Activated gamma-delta T cell treated with anti-CD3 and anti-CD28 coated beads, Interleukin-2, amount 50 U/mL, for 16 hours (primary cell): ENCODE measurements around the gene MN1.

Experiments
- DNase-seq: peaks from one replicate; pipeline ENCODE4 v3.0.0-alpha.2; 2020; ENCODE audit warnings: low read depth

The MN1 gene

DNA sequence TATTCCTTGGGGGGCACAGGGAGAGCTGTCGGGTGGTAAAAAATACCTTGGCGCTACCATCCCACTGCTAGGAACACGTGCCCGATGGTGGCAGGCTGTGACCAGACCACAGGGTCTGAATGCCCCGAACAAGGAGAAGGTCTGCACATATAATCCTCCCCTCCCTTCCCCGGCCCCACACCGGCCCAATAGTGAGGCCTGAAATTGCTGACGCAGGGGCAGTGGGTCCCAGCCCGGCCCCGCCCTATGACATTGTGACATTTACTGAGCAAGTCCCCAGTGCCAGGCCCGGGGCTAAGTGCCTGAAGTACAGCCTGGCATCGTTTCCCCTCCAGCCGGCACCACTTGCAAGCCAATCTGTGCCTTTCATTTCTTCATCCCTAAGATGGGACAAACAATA lies 19.5 kb downstream of the MN1 start:
- DNase-seq = no peak

DNA sequence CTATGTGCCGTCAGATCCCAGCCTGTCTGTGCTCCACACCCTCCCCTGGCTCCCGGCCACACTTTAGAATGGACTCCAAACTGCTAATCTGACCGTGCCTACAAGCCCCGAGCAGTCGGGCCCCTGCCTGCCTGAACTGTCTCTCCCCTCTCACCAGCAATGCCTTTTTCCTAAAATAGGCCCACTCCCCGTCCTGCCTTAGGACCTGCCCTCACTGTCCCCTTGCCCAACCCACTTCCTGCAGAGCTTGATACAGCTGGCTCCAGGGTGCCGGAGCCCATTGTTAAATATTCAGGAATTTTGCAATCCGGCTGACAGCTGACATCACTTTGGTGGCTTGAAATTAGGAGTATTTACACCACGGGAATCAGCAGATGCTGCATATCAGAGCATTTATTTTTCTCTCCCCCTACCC lies 21.4 kb downstream of the MN1 start:
- no peak for DNase-seq

DNA sequence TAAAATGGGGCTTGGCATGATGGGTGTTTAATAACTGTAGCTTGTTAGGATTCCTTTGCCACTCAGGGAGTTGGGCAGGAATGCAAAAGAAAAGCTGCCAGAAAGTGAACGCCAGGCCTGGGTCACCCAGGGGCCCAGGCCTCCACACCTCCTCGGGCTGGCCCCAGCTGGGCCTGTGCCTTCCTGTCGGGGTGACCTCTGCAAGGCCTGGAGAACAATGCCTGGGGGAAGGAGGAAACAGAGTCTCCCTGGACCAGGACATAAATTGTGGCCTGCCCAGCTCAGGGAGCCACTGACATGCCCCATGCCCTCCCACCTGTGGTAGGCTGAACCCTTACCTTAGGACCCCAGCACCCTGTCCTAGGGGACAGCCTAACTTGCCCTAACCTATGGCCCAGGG lies 21.9 kb downstream of the MN1 start:
- DNase-seq = no peak

DNA sequence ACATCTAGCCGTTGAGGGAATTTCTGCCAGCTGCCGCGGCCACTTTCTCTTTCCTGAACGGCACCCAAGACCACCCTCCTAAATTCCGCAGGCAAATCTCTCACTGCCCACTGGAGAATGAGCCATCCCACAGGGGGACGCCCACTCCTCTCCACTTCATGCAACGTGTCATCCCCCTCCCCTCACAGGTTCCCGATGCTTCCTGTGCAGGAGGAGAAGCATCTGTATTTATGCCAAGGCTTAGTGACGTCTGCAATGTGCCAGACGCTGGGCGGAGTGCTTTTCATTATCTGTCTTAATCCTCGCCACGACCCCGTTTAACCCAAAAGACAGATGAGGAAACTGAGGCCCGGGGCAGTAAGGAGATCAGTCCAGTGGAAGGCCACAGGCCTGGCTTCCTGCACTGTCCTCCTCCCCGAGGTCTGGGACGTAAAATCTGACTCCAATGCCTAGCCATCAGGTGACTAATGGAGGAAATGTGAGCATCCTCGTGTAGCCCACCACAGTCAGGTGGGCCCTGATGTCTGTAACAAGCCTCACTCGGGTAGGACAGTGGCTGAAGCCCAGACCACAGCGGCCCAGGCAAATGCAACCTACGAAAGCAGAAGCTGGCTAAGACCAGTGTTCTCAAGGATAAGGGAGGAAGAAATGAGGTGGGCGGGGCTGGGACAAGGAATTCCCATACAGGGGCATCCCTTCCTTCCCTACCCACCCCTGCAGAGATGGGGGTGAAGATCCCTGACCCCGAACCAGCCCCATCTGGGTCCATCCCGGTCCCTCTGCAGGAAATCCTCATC lies 23.1 kb downstream of the MN1 start:
- DNase-seq = no peak

DNA sequence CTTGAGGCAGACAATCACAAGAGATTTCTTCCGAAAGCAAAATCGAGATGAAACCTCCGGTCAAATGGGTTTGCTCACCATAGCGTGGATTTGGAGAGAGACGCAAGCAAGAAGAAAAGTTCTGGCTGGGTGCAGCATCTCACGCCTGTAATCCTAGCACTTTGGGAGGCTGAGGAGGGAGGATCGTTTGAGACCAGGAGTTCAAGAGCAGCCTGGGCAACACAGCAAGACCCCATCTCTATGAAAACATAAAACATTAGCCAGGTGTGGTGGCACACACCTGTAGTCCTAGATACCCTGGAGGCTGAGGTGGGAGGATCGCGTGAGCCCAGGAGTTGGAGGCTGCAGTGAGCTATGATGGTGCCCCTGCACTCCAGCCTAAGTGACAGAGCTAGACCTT lies 24.4 kb downstream of the MN1 start:
- DNase-seq = no peak

DNA sequence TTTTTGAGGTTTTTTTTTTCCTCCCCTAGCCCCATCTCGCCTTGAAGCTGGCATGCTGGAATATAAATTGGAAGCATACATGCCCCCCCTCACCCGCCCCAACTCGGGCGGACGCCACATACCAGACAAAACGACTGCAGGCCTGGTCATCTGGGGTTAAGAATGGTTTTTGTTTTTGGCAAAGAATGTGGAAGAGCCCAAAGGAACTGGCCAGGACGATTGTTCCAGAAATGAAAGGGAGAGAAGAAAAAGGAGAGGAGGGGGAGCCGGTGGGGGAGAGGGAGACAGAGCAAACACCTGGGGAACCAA lies 25.0 kb downstream of the MN1 start:
- no peak for DNase-seq

DNA sequence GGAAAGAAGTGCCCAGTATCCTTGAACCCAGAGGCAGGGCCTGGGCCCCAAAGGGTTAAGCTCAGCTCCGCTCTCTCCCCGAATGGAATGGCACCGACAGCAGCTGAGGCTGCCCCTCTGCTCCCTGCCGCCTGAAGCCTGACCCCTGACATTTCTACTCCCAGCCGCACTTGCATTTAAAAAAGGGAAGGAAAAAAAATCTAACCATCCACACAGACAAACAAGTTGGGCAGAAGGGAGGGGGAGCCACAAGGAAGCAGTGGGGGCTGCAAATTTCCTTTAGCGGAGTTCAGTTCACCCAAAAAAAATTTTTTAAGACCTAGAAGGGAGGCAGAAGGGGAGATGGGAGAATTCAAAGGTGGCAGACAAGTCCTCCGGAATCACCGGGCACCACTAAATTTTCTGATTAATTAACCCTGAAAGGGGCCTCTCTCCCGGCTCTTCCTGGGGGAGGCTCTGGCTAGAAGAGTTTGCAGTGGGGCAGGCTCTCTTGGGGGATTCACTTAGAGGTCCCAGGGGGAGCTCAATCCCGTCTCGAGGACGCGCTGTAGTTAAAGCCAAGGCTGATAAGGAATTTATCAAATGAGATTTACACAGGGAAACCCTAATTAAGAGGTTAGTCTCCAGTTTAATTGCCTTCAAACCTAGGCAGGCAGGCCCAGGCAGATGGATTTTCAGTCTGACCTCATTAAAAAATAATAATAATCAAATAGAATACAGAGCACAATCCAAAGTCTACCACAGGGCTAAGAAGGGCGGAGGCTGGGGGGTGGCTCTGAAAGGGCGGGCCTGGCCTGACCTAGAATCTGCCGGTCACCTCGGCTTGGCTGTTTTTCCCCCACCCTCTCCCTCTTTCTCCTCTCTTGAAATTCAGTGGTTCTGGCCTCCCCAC lies 25.6 kb downstream of the MN1 start:
- DNase-seq = no peak

DNA sequence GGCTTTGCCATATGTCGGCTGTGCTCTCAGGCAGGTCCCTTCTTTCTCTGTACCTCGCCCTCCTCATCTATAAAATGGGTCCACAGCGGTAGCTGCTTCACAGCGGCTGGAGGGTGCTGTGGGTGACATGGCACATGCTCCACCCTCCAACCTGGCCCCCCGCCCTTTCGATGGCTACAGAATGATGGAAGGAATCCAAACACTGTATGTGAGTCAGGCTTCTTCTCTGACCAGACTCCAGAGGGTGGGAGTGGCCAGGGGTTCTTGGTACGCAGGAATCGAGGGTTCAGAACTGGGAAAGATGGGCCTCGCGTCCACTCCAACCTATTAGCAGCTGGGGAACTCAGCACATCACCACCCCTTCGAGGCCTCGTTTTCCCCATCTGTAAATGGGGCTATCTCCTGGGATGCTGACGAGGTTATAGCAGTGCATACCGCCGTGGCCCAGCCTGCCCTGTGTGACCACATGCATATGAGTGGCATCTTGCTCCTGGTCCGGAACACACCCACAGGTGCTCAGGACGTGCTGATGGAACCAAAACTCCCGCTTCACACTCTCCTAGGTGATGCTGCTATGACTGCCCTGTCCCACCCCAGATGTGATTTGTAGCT lies 26.4 kb downstream of the MN1 start:
- DNase-seq = no peak

DNA sequence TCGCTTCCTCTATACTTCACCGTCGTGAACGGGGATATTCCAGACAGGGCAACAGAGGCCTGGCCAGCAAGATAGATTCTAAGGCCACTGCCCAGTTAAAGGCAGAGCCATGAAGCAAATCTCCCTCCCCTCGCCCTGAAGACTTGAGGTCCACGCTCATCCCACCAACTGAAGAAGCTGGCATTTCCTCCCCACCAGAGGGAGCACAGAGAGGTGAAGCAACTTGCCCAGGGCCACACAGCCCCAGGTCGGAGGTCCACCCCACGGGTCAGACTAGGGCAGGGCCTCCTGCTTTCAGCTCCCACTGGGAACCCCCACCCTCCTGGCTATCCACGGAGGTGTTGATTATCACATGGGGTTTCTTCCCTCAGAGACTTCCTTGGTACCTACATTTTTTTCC lies 27.4 kb downstream of the MN1 start:
- no peak for DNase-seq

DNA sequence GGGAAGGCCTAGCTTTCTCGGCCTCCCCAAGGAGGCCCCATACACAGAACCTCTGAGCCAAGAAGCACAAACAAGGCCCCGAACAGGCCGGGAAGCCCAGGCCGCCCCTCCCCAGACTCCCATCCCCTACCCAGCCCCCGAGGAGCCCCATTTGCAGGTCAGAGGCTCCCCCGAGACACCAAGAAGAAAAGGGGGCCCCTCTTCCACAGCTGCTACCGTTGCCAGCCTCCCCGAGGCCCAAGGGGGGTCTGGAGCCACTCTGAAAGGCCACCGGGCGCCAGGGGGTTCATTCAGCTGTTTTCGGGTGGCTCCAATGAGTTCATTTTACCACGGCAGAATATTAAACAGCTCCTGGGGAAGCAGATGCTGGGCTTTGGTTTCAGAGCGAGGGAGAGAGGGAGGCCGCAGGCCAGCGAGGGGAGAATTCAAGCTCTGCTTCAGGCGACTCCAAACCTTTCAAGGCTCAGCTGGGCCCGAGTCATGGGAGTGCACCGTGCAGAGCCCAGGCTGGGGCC lies 28.5 kb downstream of the MN1 start:
- DNase-seq = no peak

DNA sequence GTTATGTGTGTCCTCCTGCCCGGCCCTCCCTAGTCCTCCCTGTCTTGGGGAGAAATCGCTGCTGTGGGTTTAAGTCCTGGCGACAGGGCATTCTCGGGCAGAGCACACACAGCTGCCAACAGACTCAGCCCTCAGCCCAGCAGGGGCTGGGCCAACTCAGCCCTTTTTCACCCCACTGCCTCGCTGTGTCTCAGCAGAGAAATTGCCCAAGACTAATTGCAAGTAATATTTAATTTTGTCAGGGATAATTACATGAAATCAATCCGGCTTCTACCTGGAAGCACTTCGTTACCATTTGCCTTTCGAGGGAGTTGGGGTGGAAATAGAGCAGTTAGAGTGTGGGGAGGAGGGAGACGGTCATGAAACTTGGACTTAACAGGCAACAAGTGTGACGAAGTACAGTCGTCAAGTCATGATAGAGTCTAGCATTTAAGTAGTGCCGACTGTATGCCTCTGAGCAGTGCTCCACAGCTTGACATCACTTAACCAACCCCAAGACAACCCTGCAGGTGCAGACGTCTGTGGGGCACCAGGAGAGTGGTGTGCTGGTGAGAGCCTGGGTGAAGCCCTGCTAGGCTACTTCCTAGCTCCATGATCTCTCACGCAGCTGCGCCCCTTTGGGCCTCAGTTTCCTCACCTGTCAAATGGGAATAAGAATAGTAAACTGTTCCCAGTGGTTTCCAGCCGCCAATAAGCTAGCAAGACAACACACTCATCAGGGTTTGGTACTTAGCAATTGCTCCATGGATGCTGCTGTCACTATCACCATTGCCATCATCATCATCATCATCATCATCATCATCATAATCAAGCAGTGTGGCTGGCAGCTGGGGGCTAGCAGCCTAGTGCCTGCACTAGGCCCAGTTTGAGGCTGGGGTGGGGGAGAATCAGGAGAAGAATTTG lies 29.2 kb downstream of the MN1 start:
- DNase-seq = no peak

DNA sequence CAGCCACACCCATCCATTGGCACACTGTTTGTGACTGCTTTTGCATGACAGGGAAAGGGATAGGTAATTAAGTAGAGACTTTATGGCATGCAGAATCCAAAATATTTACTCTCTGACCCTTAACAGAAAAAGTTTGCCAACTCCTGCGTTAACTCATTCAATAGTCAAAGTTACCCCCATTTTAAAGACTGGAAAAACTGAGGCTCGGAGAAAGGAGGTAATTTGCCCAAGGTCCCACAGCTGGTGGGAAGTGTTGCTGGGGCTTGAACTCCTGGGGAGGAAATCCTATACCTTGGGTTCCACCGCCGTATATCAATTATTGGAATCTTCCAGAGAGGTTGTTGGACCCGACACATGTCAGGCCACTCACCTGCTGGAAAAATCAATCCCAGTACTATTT lies 29.9 kb downstream of the MN1 start:
- DNase-seq = no peak

DNA sequence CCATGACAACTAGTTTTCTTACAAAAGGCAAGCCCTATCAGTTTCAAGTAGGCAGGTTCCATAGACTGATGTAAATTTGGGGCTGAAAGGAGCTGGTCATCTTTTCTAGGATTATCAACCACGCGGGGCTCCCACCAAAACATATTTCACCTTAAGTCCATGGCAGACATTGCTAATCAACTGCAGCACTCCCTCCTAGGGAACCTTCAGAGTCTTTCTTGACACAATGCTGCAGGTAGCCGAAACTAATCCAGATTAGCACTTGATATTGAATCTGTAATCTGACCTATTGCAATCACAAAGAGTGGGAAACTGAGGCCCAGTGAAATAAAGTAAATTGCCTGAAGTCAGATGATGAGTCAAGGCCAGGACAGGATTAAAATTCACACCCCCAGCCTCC lies 32.5 kb downstream of the MN1 start:
- no peak for DNase-seq

DNA sequence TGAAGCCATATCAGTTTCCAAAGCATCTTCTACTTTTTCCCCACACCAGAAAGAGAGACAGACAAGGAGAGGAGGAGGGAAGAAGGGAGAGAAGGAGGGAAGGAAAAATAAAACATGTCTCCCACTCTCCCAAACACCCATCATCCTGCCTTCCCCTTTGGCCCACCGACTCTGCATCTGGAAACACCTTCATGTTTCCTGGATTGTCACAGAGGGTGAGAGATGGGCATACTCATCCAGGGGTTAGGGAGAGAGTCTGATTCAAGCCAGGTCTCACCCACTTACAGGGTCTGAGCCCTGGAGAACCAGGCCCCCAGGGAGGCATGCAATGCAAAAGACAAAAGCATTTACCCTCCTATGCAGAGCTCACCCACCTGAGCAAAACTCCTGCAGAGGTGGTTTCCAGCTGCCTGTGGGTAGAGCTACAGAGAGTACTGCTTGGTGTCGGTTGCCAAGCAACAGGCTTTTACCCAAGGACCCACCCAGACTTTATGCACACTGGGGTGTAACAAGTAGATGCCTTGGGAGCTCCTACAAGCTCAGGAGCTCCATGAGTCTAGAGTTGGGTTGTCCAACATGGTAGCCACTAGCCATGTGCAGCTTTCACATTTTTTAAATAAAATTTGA lies 33.4 kb downstream of the MN1 start:
- no peak for DNase-seq

DNA sequence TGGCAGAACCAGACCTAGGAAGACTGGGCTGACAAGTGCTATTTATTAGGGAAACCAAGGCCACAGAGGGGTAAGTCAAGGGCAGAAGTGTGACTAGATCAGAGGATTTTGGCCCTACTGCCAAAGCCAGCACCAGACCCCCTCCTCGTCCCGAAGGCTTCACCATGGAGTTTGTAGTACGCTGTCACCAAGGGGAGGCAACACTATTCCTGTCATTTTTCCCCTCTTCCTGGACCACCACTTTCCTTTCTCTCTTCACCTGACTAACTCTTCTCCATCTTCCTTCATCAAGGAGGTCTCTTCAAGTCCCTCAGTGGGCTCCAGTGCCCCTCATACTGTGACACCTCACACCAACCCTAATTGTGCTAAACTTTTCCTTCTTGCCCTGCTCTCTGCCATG lies 34.9 kb downstream of the MN1 start:
- no peak for DNase-seq

DNA sequence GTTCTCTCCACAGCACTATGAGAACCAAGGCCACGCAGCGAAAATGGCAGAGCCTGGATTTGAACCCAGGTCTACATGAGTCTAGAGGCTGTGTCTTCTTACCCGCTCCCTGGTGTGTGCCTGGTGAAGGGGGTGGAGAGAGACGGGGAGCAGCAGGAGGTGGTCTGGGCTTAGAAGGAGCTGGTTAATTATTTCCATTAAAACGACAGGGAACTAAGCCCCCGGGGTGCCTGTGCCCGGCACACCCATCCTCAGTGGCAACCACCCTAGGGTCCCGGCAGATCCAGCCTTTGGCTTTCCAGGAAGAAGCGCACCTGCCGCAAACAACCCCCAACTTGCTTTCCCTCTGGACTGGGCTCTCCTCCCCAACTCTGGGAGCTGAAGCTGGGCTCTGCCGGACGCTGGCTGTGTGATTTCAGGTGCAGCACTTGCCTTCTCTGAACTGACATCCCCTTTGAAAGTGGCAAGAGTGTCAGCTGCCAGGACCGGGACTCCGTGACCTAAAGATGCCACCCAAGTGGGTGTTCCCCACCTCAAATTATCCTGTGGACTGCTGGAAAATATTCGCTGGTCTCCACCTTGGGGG lies 35.8 kb downstream of the MN1 start:
- no peak for DNase-seq

DNA sequence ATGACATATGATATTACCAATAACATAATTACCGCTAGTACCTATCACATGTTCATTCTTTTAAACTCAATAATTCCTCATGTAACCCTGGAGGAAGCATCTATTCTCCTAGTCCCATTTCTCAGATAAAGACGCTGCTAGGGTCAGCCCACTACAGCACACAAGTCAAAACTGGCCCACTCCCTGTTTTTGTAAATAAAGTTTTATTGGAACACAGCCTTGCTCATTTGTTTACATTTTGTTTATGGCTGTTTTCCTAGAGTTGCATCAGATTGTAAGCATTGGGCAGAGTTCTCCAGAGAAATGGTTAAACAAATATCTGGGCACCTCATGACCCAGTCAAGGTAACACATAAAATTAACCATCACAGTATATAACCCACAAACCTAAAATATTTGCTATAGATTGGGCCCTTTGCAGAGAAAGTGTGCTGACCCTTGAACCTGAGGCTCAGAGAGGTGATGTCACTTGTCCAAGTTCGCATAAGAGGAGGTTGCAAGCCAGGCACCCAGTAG lies 36.8 kb downstream of the MN1 start:
- DNase-seq = no peak

DNA sequence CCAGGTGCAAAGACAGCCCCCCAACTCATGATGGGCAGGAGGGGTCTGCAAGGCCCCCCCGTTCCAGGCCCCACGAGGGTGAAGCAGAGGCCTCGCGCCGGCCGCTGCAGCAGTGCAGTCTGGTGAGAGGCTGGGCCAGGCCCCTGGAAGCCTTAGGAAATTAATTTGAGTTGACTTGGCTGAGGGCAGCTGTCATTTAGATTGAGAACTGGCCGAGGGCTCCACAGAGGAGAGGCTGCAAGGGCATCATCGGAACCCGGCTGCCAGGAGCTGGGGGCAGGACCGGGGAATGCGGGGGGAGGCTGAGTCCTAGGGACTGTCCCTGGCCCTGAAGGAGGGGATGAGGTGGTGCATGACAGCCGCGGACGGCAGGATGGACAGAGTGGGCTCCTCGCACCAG lies 39.9 kb downstream of the MN1 start:
- no peak for DNase-seq

DNA sequence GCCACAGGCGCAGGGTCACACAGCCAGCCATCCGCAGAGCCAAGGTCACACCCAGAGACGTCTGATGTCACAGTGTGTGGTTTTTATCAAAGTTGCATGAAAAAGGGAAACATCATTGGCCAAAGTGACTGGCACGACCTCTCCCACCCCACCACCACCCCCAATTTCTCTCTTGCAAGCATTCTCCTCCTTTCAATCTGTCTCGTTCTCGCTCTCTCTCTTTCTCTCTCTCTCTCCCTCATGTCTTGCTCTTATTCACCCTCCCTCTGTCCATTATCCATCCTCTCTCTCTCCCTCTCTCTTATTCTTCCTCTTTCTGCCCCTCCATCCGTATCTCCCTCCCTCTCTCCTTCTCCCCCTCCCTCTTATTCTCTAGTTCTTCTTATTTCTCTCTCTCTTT lies 40.6 kb downstream of the MN1 start:
- DNase-seq = no peak

DNA sequence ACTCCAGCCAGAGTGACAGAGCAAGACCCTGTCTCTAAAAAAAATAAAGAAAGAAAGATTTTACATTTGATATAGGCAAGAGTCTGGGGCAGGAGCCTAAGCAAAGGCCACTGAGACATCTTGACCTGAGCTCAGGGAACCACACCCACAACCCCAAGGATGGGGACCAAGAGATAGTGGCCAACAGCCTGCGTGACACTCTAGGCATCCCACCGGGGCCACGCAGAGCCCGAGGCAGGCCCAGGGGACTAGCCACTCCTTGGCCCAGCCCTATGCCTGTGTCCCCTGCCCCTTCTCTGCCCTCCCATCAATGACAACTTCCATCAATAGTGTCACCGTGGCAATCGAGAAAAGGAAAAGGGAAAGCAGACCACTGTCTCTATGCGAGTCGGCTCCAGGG lies 41.1 kb downstream of the MN1 start:
- DNase-seq = no peak
